Naive thymus-derived CD4-positive, alpha-beta T cell (primary cell): ENCODE results near the gene LMBR1L. TPM values are rescaled to one million over a fixed set of nuclear protein-coding genes. Genes with fewer than 3 reads are reported as not detected.

Experiments
- ATAC-seq: fragments of 150-1000 bp; cut with Tn5 transposase; 2 replicates; pipeline ENCODE4 v1.10.0; 2021; ENCODE audit warnings: mild to moderate bottlenecking, moderate library complexity
- CTCF ChIA-PET: fragments of 350-600 bp; sonication (Branson Sonifier 250); formaldehyde crosslinking; loops from one replicate; lab custom pipeline; 2021; ENCODE audit warnings: antibody characterized with exemption; lab: Charles Lee
- POLR2A ChIA-PET: fragments of 350-600 bp; sonication (Branson Sonifier 250); formaldehyde crosslinking; loops from one replicate; lab custom pipeline; 2021; ENCODE audit warnings: antibody characterized with exemption, inconsistent platforms; lab: Charles Lee
- DNase-seq, 9 donors: peaks; one replicate each; pipeline versions ENCODE4 v3.0.0 to v3.0.0-alpha.2; 2020 to 2022; ENCODE audit warnings: mixed read lengths in 1 of 9
- H3K27ac ChIP-seq: one replicate; pipeline ENCODE4 v1.7.0; 2013; ENCODE audit warnings: mild to moderate bottlenecking, low read depth, low read length, moderate library complexity
- H3K27me3 ChIP-seq, 2 donors: one replicate each; pipeline ENCODE4 v1.7.0; 2013; ENCODE audit warnings: low read length in 2 of 2, mild to moderate bottlenecking in 2 of 2, moderate library complexity in 2 of 2; ENCODE audit not compliant: control insufficient read depth in 2 of 2, insufficient read depth in 2 of 2
- H3K36me3 ChIP-seq, 3 experiments: 1 replicate in 2 of 3; 2 replicates in 1 of 3; pipeline ENCODE4 v1.7.0; 2013; ENCODE audit warnings: low read length in 3 of 3, mild to moderate bottlenecking in 3 of 3, moderate library complexity in 1 of 3; ENCODE audit not compliant: insufficient read depth in 3 of 3, control insufficient read depth in 2 of 3
- H3K4me1 ChIP-seq, 2 donors: one replicate each; pipeline ENCODE4 v1.7.0; 2013; ENCODE audit warnings: low read length in 2 of 2, mild to moderate bottlenecking in 2 of 2, moderate library complexity in 1 of 2; ENCODE audit not compliant: control insufficient read depth in 2 of 2, insufficient read depth in 2 of 2
- H3K4me3 ChIP-seq: 2 replicates; pipeline ENCODE4 v1.7.0; 2013; ENCODE audit warnings: mild to moderate bottlenecking, low read length
- H3K9me3 ChIP-seq, 3 experiments: 1 replicate in 2 of 3; 2 replicates in 1 of 3; pipeline ENCODE4 v1.7.0; 2013; ENCODE audit warnings: low read length in 3 of 3; ENCODE audit not compliant: control insufficient read depth in 2 of 3
- H3K27ac Mint-ChIP-seq, 9 donors: one replicate each; pipeline ENCODE4 v1.8.0; 2020 to 2022; ENCODE audit warnings: mixed read lengths in 9 of 9, mild to moderate bottlenecking in 8 of 9, moderate library complexity in 5 of 9, inconsistent platforms in 2 of 9
- H3K27me3 Mint-ChIP-seq, 5 donors: one replicate each; pipeline ENCODE4 v1.8.0; 2021 to 2022; ENCODE audit warnings: mixed read lengths in 5 of 5, mild to moderate bottlenecking in 1 of 5
- H3K36me3 Mint-ChIP-seq, 5 donors: one replicate each; pipeline ENCODE4 v1.8.0; 2020 to 2022; ENCODE audit warnings: mixed read lengths in 5 of 5, mild to moderate bottlenecking in 3 of 5, inconsistent platforms in 1 of 5
- H3K4me1 Mint-ChIP-seq, 7 donors: one replicate each; pipeline ENCODE4 v1.8.0; 2020 to 2022; ENCODE audit warnings: mixed read lengths in 7 of 7, mild to moderate bottlenecking in 3 of 7, inconsistent platforms in 1 of 7
- H3K4me3 Mint-ChIP-seq, 10 donors: one replicate each; pipeline ENCODE4 v1.8.0; 2020 to 2022; ENCODE audit warnings: mild to moderate bottlenecking in 10 of 10, mixed read lengths in 10 of 10, moderate library complexity in 6 of 10, inconsistent platforms in 2 of 10
- H3K9me3 Mint-ChIP-seq, 11 donors: one replicate each; pipeline ENCODE4 v1.8.0; 2020 to 2022; ENCODE audit warnings: mixed read lengths in 11 of 11, mild to moderate bottlenecking in 4 of 11, inconsistent platforms in 1 of 11, moderate library complexity in 1 of 11
- intact Hi-C, 2 donors: fragments of 100-400 bp; cut with micrococcal nuclease; formaldehyde crosslinking; loops; one replicate each; pipeline ENCODE4 v1.15.1; 2023
- polyA plus RNA-seq, 2 donors: library from polyadenylated mRNA; unstranded; fragments of 300-500 nt; fragmentation: Illumina TruSeq; gene quantifications; one replicate each; pipeline ENCODE4 v1.2.3, GENCODE V29; 2021
- total RNA-seq, 6 experiments: library from RNA in 5 of 6; stranded (reverse) in 5 of 6; gene quantifications; 1 replicate in 5 of 6; 2 replicates in 1 of 6; pipeline ENCODE4 v1.2.3 and lab custom pipeline; 2021 to 2026

Gene LMBR1L
- total and polyA plus RNA-seq, 7 experiments from 2014 or later, result 40.7 to 328 (median 251) TPM

GRCh38 chr12:49052451-49053208, 58.0 kb downstream of the LMBR1L start:
- no peak overlapping the region for H3K4me3 ChIP-seq
- peaks cover 6 to 46% (median 28%) of the 10 kb centered on the region in 5 donors for H3K36me3 Mint-ChIP-seq
- H3K4me1 ChIP-seq, result peaks cover 29 to 30% of the 10 kb centered on the region in 2 donors
- DNase-seq (no peak), ATAC-seq (no peak)
- peaks cover 0 to 3% (median 0%) of the 10 kb centered on the region in 11 donors for H3K9me3 Mint-ChIP-seq
- CTCF ChIA-PET, result no interaction called here
- H3K4me3 Mint-ChIP-seq, result no peak overlapping the region
- peak overlapping the region in 1 of 9 donors; percentile 46 for H3K27ac Mint-ChIP-seq
- H3K27ac ChIP-seq, result no peak overlapping the region
- POLR2A ChIA-PET, result no interaction called here
- H3K9me3 ChIP-seq, result no peaks in the 10 kb centered on the region
- no peaks in the 10 kb centered on the region for H3K27me3 ChIP-seq
- H3K36me3 ChIP-seq, result peaks cover 27 to 75% (median 36%) of the 10 kb centered on the region in 3 experiments
- intact Hi-C loops, result no loop called here
- H3K27me3 Mint-ChIP-seq, result no peaks in the 10 kb centered on the region
- H3K4me1 Mint-ChIP-seq, result peaks cover 30 to 60% (median 43%) of the 10 kb centered on the region in 7 donors

DNA sequence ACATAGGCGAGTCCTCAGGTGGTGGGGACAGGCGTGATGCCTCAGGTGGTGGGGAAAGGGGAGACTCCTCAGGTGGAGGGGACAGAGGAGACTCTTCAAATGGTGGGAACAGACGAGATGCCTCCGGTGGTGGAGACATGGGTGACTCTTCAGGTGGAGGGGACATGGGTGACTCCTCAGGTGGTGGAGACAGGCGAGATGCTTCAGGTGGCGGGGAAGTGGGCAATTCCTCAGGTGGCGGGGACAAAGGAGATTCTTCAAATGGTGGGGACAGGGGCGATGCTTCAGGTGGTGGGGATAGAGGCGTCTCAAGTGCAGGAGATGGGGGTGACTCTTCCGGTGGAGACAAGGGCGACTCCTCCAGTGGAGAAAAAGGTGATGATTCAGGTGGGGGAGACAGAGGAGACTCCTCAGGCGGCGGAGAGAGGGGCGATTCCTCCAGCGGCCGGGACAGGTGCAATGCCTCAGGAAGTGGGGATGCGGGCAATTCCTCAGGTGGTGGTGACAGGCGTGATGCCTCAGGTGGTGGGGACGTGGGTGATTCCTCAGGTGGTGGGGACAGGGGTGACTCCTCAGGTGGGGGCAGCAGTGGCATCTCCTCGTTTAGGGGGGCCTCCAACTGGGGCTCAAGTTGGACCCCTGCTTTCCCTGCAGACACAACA, 58.7 kb downstream of the LMBR1L start:
- H3K4me3 ChIP-seq, result no peak overlapping the region
- ATAC-seq, result no peak
- intact Hi-C loops, result no loop called here
- CTCF ChIA-PET, result no interaction called here
- peaks cover 27 to 82% (median 39%) of the 10 kb centered on the region in 3 experiments for H3K36me3 ChIP-seq
- H3K27me3 ChIP-seq, result no peaks in the 10 kb centered on the region
- Mint-ChIP-seq H3K27me3 (no peaks in the 10 kb centered on the region), H3K36me3 (peaks cover 6 to 46% (median 28%) of the 10 kb centered on the region in 5 donors), H3K4me1 (peaks cover 22 to 52% (median 35%) of the 10 kb centered on the region in 7 donors), H3K9me3 (peaks cover 0 to 3% (median 0%) of the 10 kb centered on the region in 11 donors), H3K27ac (peak overlapping the region in 1 of 9 donors; percentile 46), H3K4me3 (no peak overlapping the region)
- H3K9me3 ChIP-seq, result no peaks in the 10 kb centered on the region
- DNase-seq, result peak in 1 of 9 donors; percentile 5
- no peak overlapping the region for H3K27ac ChIP-seq
- POLR2A ChIA-PET, result no interaction called here
- peaks cover 23% of the 10 kb centered on the region in 2 donors for H3K4me1 ChIP-seq

DNA sequence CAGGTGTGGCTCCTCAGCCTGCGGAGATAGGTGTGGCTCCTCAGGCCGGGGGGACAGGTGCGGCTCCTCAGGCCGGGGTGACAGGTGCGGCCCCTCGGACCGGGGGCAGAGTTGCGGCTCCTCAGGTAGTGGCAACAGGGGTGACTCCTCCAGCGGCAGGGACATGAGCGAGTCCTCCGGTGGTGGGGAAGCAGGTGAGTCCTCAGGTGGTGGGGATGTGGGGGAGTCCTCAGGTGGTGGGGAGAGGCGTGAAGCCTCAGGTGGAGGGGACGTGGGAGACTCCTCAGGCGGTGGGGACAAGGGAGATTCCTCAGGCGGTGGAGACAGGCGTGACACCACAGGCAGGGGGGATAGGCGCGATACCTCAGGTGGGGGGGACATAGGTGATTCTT, 59.3 kb downstream of the LMBR1L start:
- no peak overlapping the region for H3K27ac Mint-ChIP-seq
- peaks cover 0 to 3% (median 0%) of the 10 kb centered on the region in 11 donors for H3K9me3 Mint-ChIP-seq
- Histone ChIP-seq H3K36me3 (peaks cover 27 to 87% (median 39%) of the 10 kb centered on the region in 3 experiments), H3K27ac (no peak overlapping the region), H3K4me1 (peaks cover 17% of the 10 kb centered on the region in 2 donors), H3K27me3 (no peaks in the 10 kb centered on the region), H3K9me3 (no peaks in the 10 kb centered on the region), H3K4me3 (no peak overlapping the region)
- no peak overlapping the region for H3K4me3 Mint-ChIP-seq
- peaks cover 17 to 47% (median 30%) of the 10 kb centered on the region in 7 donors for H3K4me1 Mint-ChIP-seq
- DNase-seq, result peak in 1 of 9 donors; percentile 6
- ATAC-seq, result no peak
- H3K27me3 Mint-ChIP-seq, result no peaks in the 10 kb centered on the region
- peaks cover 8 to 46% (median 28%) of the 10 kb centered on the region in 5 donors for H3K36me3 Mint-ChIP-seq
- CTCF ChIA-PET, result no interaction called here
- intact Hi-C loops, result no loop called here
- POLR2A ChIA-PET, result no interaction called here

DNA sequence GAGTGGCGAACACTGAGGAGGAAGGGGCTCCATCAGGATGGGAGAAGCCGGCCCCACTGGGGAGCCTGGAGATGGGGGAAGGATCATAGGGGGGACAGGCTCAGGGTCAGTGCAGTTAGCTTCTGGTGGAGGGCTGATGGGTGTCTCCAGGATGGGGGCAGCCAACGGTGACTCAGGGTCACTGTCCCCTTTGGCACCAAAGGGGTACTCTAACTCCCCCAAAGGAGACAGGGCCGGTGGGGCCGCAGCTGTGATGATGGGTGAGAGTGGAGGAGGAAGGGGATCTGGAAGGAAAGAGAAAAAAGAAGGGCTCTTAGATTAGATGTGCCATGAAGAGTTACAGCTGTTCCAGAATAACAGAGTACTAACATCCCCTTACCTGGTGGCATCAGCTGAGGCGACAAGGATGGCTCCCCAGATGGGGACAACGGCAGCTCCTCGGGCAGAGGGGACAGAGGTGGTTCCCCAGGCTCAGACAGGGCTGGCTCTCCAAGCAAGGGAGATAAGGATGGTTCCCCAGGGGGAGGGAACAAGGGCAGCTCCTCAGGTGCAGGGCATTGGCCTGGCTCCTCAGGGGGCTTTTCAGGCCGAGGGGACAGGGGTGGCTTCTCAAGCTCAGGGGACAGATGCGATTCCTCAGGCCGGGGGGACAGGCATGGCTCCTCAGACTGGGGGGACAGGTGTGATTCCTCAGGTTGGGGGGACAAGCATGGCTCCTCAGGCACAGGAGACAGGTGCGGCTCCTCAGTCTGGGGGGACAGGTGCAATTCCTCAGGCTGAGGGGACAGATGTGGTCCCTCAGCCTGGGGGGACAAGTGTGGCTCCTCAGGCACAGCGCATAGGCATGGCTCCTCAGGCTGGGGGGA, 59.9 kb downstream of the LMBR1L start:
- H3K36me3 ChIP-seq, result peaks cover 27 to 93% (median 43%) of the 10 kb centered on the region in 3 experiments
- H3K27me3 ChIP-seq, result no peaks in the 10 kb centered on the region
- DNase-seq, result no peak
- POLR2A ChIA-PET, result interaction anchor here (0.7 kb wide), 1 partner anchor 1530 kb away, joined by 3 read pairs; no protein-coding TSS in a partner anchor
- H3K27ac Mint-ChIP-seq, result peak overlapping the region in 2 of 9 donors; percentile 48 to 59
- no peak overlapping the region for H3K27ac ChIP-seq
- H3K36me3 Mint-ChIP-seq, result peaks cover 9 to 50% (median 28%) of the 10 kb centered on the region in 5 donors
- H3K9me3 Mint-ChIP-seq, result peaks cover 0 to 3% (median 0%) of the 10 kb centered on the region in 11 donors
- H3K4me3 Mint-ChIP-seq, result no peak overlapping the region
- ATAC-seq, result no peak
- H3K4me1 ChIP-seq, result peaks cover 11% of the 10 kb centered on the region in 2 donors
- H3K27me3 Mint-ChIP-seq, result no peaks in the 10 kb centered on the region
- intact Hi-C loops, result no loop called here
- H3K4me3 ChIP-seq, result no peak overlapping the region
- no peaks in the 10 kb centered on the region for H3K9me3 ChIP-seq
- peaks cover 11 to 41% (median 24%) of the 10 kb centered on the region in 7 donors for H3K4me1 Mint-ChIP-seq
- CTCF ChIA-PET, result interaction anchor here (0.7 to 0.8 kb wide), 2 partner anchors 14 to 1935 kb away, joined by 3 read pairs; no protein-coding TSS in a partner anchor

- Histone ChIP-seq H3K36me3 (peaks cover 34 to 100% (median 44%) of the 10 kb centered on the region in 3 experiments), H3K4me3 (no peak overlapping the region), H3K9me3 (no peaks in the 10 kb centered on the region), H3K27ac (no peak overlapping the region), H3K4me1 (peaks cover under 1 to 4% of the 10 kb centered on the region in 2 donors), H3K27me3 (no peaks in the 10 kb centered on the region)
- Mint-ChIP-seq H3K27me3 (no peaks in the 10 kb centered on the region), H3K36me3 (peaks cover 10 to 53% (median 28%) of the 10 kb centered on the region in 5 donors), H3K9me3 (peaks cover 0 to 1% (median 0%) of the 10 kb centered on the region in 11 donors), H3K4me1 (peaks cover 2 to 30% (median 13%) of the 10 kb centered on the region in 7 donors), H3K27ac (no peak overlapping the region), H3K4me3 (no peak overlapping the region)
- ChIA-PET CTCF (no interaction called here), POLR2A (no interaction called here)
- intact Hi-C loops, result no loop called here
- DNase-seq (no peak), ATAC-seq (no peak)
Observed at GRCh38 chr12:49049566-49050224, 61.0 kb downstream of the LMBR1L start.
